ENCODE data around the gene NME4. TPM values are rescaled to one million over a fixed set of nuclear protein-coding genes. Genes with fewer than 3 reads are reported as not detected.
"Not testable (repeated sequence)": the region's sequence is repeated elsewhere in the genome, so short reads cannot be mapped to it uniquely, and the experiment has no call there.

The NME4 gene
- polyA plus RNA-seq, result 140 to 246 TPM (median 141 TPM) in 3 replicates
- polyA plus RNA-seq (2011; ENCODE audit: low read depth), result 14.3 TPM
- 135 and 258 TPM in 2 replicates for polyA plus RNA-seq (2011; cell fraction: cytosol; rRNA removed)
- polyA plus RNA-seq (2011; cell fraction: nucleus; rRNA removed), result 64.4 and 78.5 TPM in 2 replicates
- polyA plus RNA-seq (2012; ENCODE audit: low replicate concordance), result 69.8 and 219 TPM in 2 replicates
- polyA minus RNA-seq, result 73.3 to 166 TPM (median 132 TPM) in 3 replicates
- polyA minus RNA-seq (2011; cell fraction: cytosol; rRNA and poly(A)+ RNA removed), result 233 TPM
- 24.5 and 31.2 TPM in 2 replicates for polyA minus RNA-seq (2011; cell fraction: nucleus; rRNA and poly(A)+ RNA removed)

- H3K27ac ChIP-seq (ENCODE audit: control insufficient read depth, insufficient read depth, low read length), result no peak within 1 kb of the TSS
- TF ChIP-seq EZH2 (IDR thresholded peaks at IDR 0.05; ENCODE audit: low read length), result no peak
- no peak for TF ChIP-seq CTCF (optimal IDR thresholded peaks at IDR 0.05 in 1 of 3, IDR thresholded peaks at IDR 0.05 in 1 of 3, conservative IDR thresholded peaks at IDR 0.05 in 1 of 3; ENCODE audit: extremely low read depth in 1 of 3, insufficient read depth in 2 of 3, low read length in 3 of 3)
- H3K4me3 ChIP-seq (ENCODE audit: control insufficient read depth in 2 of 3, extremely low read depth in 1 of 3, insufficient read depth in 2 of 3, low read depth in 1 of 3, low read length in 3 of 3), result peak within 1 kb of the TSS; percentile 46 to 55 (median 50)
- no peak for FAIRE-seq
- no peaks in the 10 kb centered on the region for H4K20me1 ChIP-seq (ENCODE audit: control insufficient read depth, extremely low read depth, insufficient read depth, low read length)
- H3K36me3 ChIP-seq (ENCODE audit: control insufficient read depth in 2 of 2, extremely low read depth in 1 of 2, insufficient read depth in 2 of 2, low read length in 2 of 2), result peaks cover 2 to 7% of the 10 kb centered on the region in 2 experiments
- H3K9me3 ChIP-seq (ENCODE audit: control insufficient read depth, low read depth, low read length), result peaks cover under 1% of the 10 kb centered on the region
- no peaks in the 10 kb centered on the region for H3K79me2 ChIP-seq (ENCODE audit: control insufficient read depth, insufficient read depth, low read length)
- no peaks in the 10 kb centered on the region for H3K27me3 ChIP-seq (ENCODE audit: control insufficient read depth, extremely low read depth, insufficient read depth, low read length)
- H3K9me1 ChIP-seq (ENCODE audit: control insufficient read depth, extremely low read depth, insufficient read depth, low read length), result no peaks in the 10 kb centered on the region
- dilution Hi-C loops (cut with MboI; ENCODE audit: extremely low pct_ligation_motif_present, low sequenced_read_pairs), result no loop called here
- no peak for DNase-seq (ENCODE audit: low read depth, low spot score)
- peak within 1 kb of the TSS; percentile 69 for H3K9ac ChIP-seq (ENCODE audit: control insufficient read depth, extremely low read depth, insufficient read depth, low read length)
- H3K4me1 ChIP-seq (ENCODE audit: control insufficient read depth, extremely low read depth, insufficient read depth, low read length), result peaks cover 7% of the 10 kb centered on the region
- H3K4me2 ChIP-seq (ENCODE audit: control insufficient read depth, extremely low read depth, insufficient read depth, low read depth, low read length), result peak within 1 kb of the TSS; percentile 67
- H2AFZ ChIP-seq (ENCODE audit: control insufficient read depth, low read length), result peak within 1 kb of the TSS; percentile 63
Observed at GRCh38 chr16:397135-397661, at the start of gene NME4. NME4 (plus strand) TSS chr16:397199; CDS start chr16:397223, 24 bp downstream.

- no peak for FAIRE-seq
- Histone ChIP-seq H3K4me2 (ENCODE audit: control insufficient read depth, extremely low read depth, insufficient read depth, low read depth, low read length) (no peak overlapping the region), H3K9ac (ENCODE audit: control insufficient read depth, extremely low read depth, insufficient read depth, low read length) (no peak overlapping the region), H3K79me2 (ENCODE audit: control insufficient read depth, insufficient read depth, low read length) (peaks cover 94% of the 10 kb centered on the region), H4K20me1 (ENCODE audit: control insufficient read depth, extremely low read depth, insufficient read depth, low read length) (peaks cover 14% of the 10 kb centered on the region), H3K27ac (ENCODE audit: control insufficient read depth, insufficient read depth, low read length) (no peak overlapping the region), H2AFZ (ENCODE audit: control insufficient read depth, low read length) (no peak overlapping the region), H3K4me1 (ENCODE audit: control insufficient read depth, extremely low read depth, insufficient read depth, low read length) (peaks cover 20% of the 10 kb centered on the region), H3K27me3 (ENCODE audit: control insufficient read depth, extremely low read depth, insufficient read depth, low read length) (no peaks in the 10 kb centered on the region), H3K4me3 (ENCODE audit: control insufficient read depth in 2 of 3, extremely low read depth in 1 of 3, insufficient read depth in 2 of 3, low read depth in 1 of 3, low read length in 3 of 3) (no peak overlapping the region), H3K9me3 (ENCODE audit: control insufficient read depth, low read depth, low read length) (no peaks in the 10 kb centered on the region), H3K9me1 (ENCODE audit: control insufficient read depth, extremely low read depth, insufficient read depth, low read length) (peaks cover 15% of the 10 kb centered on the region), H3K36me3 (ENCODE audit: control insufficient read depth in 2 of 2, extremely low read depth in 1 of 2, insufficient read depth in 2 of 2, low read length in 2 of 2) (peaks cover 18 to 30% of the 10 kb centered on the region in 2 experiments)
- DNase-seq (ENCODE audit: low read depth, low spot score), result no peak
- no peak for TF ChIP-seq EZH2 (IDR thresholded peaks at IDR 0.05; ENCODE audit: low read length)
- TF ChIP-seq CTCF (optimal IDR thresholded peaks at IDR 0.05 in 1 of 3, IDR thresholded peaks at IDR 0.05 in 1 of 3, conservative IDR thresholded peaks at IDR 0.05 in 1 of 3; ENCODE audit: extremely low read depth in 1 of 3, insufficient read depth in 2 of 3, low read length in 3 of 3), result no peak
- dilution Hi-C loops (cut with MboI; ENCODE audit: extremely low pct_ligation_motif_present, low sequenced_read_pairs), result no loop called here
Observed at GRCh38 chr16:347203-347602, 49.8 kb upstream of the NME4 start.

- not testable (repeated sequence) for FAIRE-seq; H4K20me1 ChIP-seq (ENCODE audit: control insufficient read depth, extremely low read depth, insufficient read depth, low read length)
- H3K79me2 ChIP-seq (ENCODE audit: control insufficient read depth, insufficient read depth, low read length), result peaks cover 81% of the 10 kb centered on the region
Observed at GRCh38 chr16:348495-348894, 48.5 kb upstream of the NME4 start.

More at GRCh38 chr16:348495-348894, 48.5 kb upstream of the NME4 start:
- H3K4me2 ChIP-seq (ENCODE audit: control insufficient read depth, extremely low read depth, insufficient read depth, low read depth, low read length); H3K9me3 ChIP-seq (ENCODE audit: control insufficient read depth, low read depth, low read length); dilution Hi-C loops (cut with MboI; ENCODE audit: extremely low pct_ligation_motif_present, low sequenced_read_pairs); H3K27ac ChIP-seq (ENCODE audit: control insufficient read depth, insufficient read depth, low read length); H3K27me3 ChIP-seq (ENCODE audit: control insufficient read depth, extremely low read depth, insufficient read depth, low read length); H3K9ac ChIP-seq (ENCODE audit: control insufficient read depth, extremely low read depth, insufficient read depth, low read length); H3K9me1 ChIP-seq (ENCODE audit: control insufficient read depth, extremely low read depth, insufficient read depth, low read length); H3K4me3 ChIP-seq (ENCODE audit: control insufficient read depth in 2 of 3, extremely low read depth in 1 of 3, insufficient read depth in 2 of 3, low read depth in 1 of 3, low read length in 3 of 3); DNase-seq (ENCODE audit: low read depth, low spot score); H2AFZ ChIP-seq (ENCODE audit: control insufficient read depth, low read length): not testable (repeated sequence)
- peaks cover 15 to 30% of the 10 kb centered on the region in 2 experiments for H3K36me3 ChIP-seq (ENCODE audit: control insufficient read depth in 2 of 2, extremely low read depth in 1 of 2, insufficient read depth in 2 of 2, low read length in 2 of 2)
- H3K4me1 ChIP-seq (ENCODE audit: control insufficient read depth, extremely low read depth, insufficient read depth, low read length), result peaks cover 25% of the 10 kb centered on the region
